IMR-90 (cell line): Measurements from ENCODE around the gene MND1. TPM values are rescaled to one million over a fixed set of nuclear protein-coding genes. Genes with fewer than 3 reads are reported as not detected.

Source experiments
- ATAC-seq: fragments of 200-7000 bp; cut with Tn5 transposase; 2 replicates; pipeline ENCODE4 v1.9.1; 2020; ENCODE audit warnings: low read depth, mild to moderate bottlenecking, moderate library complexity
- BruUV-seq: library from RNA; stranded (reverse); fragments of 400-500 nt; replicated peaks from 2 replicates; lab custom pipeline; 2021; lab: Mats Ljungman, UMichigan
- CTCF ChIA-PET: fragments of 300-600 bp; formaldehyde crosslinking; extraction: SDS; loops from one replicate; lab custom pipeline; 2021; ENCODE audit warnings: antibody characterized with exemption; lab: Yijun Ruan, JAX
- POLR2A ChIA-PET: fragments of 300-600 bp; sonication (Branson Sonifier 250); formaldehyde crosslinking; loops from one replicate; lab custom pipeline; 2022; ENCODE audit warnings: antibody characterized with exemption; ENCODE audit not compliant: unreplicated experiment; lab: Charles Lee
- DNase-seq: peaks from one replicate; pipeline ENCODE4 v3.0.0; 2013
- H2AFZ ChIP-seq: replicated peaks from 2 replicates; pipeline ENCODE3; 2013; ENCODE audit warnings: low read length, mild to moderate bottlenecking; ENCODE audit not compliant: poor library complexity
- H2AK5ac ChIP-seq: 2 replicates; pipeline ENCODE4 v1.6.1; 2013; ENCODE audit warnings: low read depth, low read length, inconsistent platforms
- H2AK9ac ChIP-seq: replicated peaks from 2 replicates; pipeline ENCODE3; 2013; ENCODE audit warnings: mild to moderate bottlenecking, low read depth, low read length, moderate library complexity; ENCODE audit not compliant: poor library complexity
- H2BK120ac ChIP-seq: 2 replicates; pipeline ENCODE4 v1.6.1; 2013; ENCODE audit warnings: low read depth, low read length, inconsistent platforms
- H2BK15ac ChIP-seq: 3 replicates; pipeline ENCODE4 v1.6.1; 2013; ENCODE audit warnings: low read depth, low read length, inconsistent platforms
- H2BK20ac ChIP-seq: 2 replicates; pipeline ENCODE4 v1.6.1; 2013; ENCODE audit warnings: low read depth, mild to moderate bottlenecking, inconsistent platforms, low read length, moderate library complexity
- H2BK5ac ChIP-seq: 2 replicates; pipeline ENCODE4 v1.6.1; 2013; ENCODE audit warnings: mild to moderate bottlenecking, low read depth, low read length, inconsistent platforms; ENCODE audit not compliant: poor library complexity, severe bottlenecking
- H3K14ac ChIP-seq: replicated peaks from 2 replicates; pipeline ENCODE4 v1.6.1; 2013; ENCODE audit warnings: low read depth, low read length, inconsistent platforms
- H3K18ac ChIP-seq: 2 replicates; pipeline ENCODE4 v1.6.1; 2013; ENCODE audit warnings: low read depth, low read length, control low read depth
- H3K23ac ChIP-seq: 2 replicates; pipeline ENCODE4 v1.6.1; 2013; ENCODE audit warnings: low read depth, low read length, inconsistent platforms
- H3K27ac ChIP-seq: 2 replicates; pipeline ENCODE4 v1.5.1; 2013; ENCODE audit warnings: mild to moderate bottlenecking, control low read depth, low read length; ENCODE audit not compliant: insufficient read depth
- H3K27me3 ChIP-seq: 2 replicates; pipeline ENCODE4 v1.6.1; 2013; ENCODE audit warnings: low read length; ENCODE audit not compliant: control insufficient read depth, insufficient read depth
- H3K36me3 ChIP-seq: 2 replicates; pipeline ENCODE4 v1.6.1; 2013; ENCODE audit warnings: low read length, mixed read lengths; ENCODE audit not compliant: control insufficient read depth, insufficient read depth
- H3K4ac ChIP-seq: 2 replicates; pipeline ENCODE4 v1.6.1; 2013; ENCODE audit warnings: low read depth, low read length, inconsistent platforms
- H3K4me1 ChIP-seq: 2 replicates; pipeline ENCODE4 v1.6.1; 2013; ENCODE audit warnings: low read length, mixed read lengths; ENCODE audit not compliant: control insufficient read depth, insufficient read depth
- H3K4me2 ChIP-seq: 2 replicates; pipeline ENCODE4 v1.6.1; 2013; ENCODE audit warnings: low read depth, mild to moderate bottlenecking, control low read depth, low read length, moderate library complexity
- H3K4me3 ChIP-seq: 2 replicates; pipeline ENCODE4 v1.5.1; 2013; ENCODE audit warnings: low read depth, mild to moderate bottlenecking, control low read depth, low read length, moderate library complexity; ENCODE audit not compliant: insufficient read depth
- H3K56ac ChIP-seq: 2 replicates; pipeline ENCODE4 v1.6.1; 2013; ENCODE audit warnings: low read length, inconsistent platforms; ENCODE audit not compliant: insufficient read depth; ENCODE audit errors: extremely low read depth
- H3K79me1 ChIP-seq, 2 experiments: 2 replicates each; pipeline ENCODE4 v1.6.1; 2013; ENCODE audit warnings: low read length in 2 of 2, inconsistent platforms in 1 of 2, low read depth in 1 of 2
- H3K9ac ChIP-seq: 2 replicates; pipeline ENCODE4 v1.6.1; 2013; ENCODE audit warnings: low read depth, low read length, control low read depth
- H3K9me1 ChIP-seq: 2 replicates; pipeline ENCODE4 v1.6.1; 2013; ENCODE audit warnings: low read length, inconsistent platforms; ENCODE audit not compliant: insufficient read depth
- H3K9me3 ChIP-seq: 2 replicates; pipeline ENCODE4 v1.6.1; 2013; ENCODE audit warnings: low read length; ENCODE audit not compliant: control insufficient read depth, insufficient read depth
- H4K20me1 ChIP-seq: 2 replicates; pipeline ENCODE4 v1.6.1; 2013; ENCODE audit warnings: low read length, inconsistent platforms; ENCODE audit not compliant: insufficient read depth
- H4K5ac ChIP-seq: 2 replicates; pipeline ENCODE4 v1.6.1; 2013; ENCODE audit warnings: mild to moderate bottlenecking, low read depth, low read length, control low read depth
- H4K8ac ChIP-seq, 2 experiments: 2 replicates each; pipeline ENCODE4 v1.6.1; 2013; ENCODE audit warnings: low read depth in 2 of 2, low read length in 2 of 2, control low read depth in 1 of 2, inconsistent platforms in 1 of 2
- H4K91ac ChIP-seq: 2 replicates; pipeline ENCODE4 v1.6.1; 2013; ENCODE audit warnings: low read depth, low read length, inconsistent platforms; ENCODE audit not compliant: insufficient read depth
- FOS ChIP-seq: fragments of 150-350 bp; IDR thresholded peaks from 2 replicates; pipeline ENCODE4 v1.6.1; 2016; ENCODE audit warnings: low read depth, low read length
- MAZ ChIP-seq: IDR thresholded peaks from 2 replicates; pipeline ENCODE4 v1.6.1; 2012; ENCODE audit warnings: low read depth, mild to moderate bottlenecking, low read length, improper control_type of control experiment, moderate library complexity, borderline replicate concordance
- NFE2L2 ChIP-seq: fragments of 150-350 bp; IDR thresholded peaks from 2 replicates; pipeline ENCODE4 v1.6.1; 2016; ENCODE audit warnings: low read depth, mild to moderate bottlenecking, low read length
- RAD21 ChIP-seq: IDR thresholded peaks from 2 replicates; pipeline ENCODE4 v1.6.1; 2012; ENCODE audit warnings: low read length, improper control_type of control experiment
- WGBS, 2 experiments: methylation state at CpG; one replicate each; pipeline versions ENCODE4 v1.1.5 to v1.1.7; 2013; ENCODE audit warnings: missing lambda C conversion rate in 2 of 2; ENCODE audit not compliant: insufficient read length in 1 of 2; ENCODE audit errors: extremely low coverage in 2 of 2; 5-methylcytosine and 5-hydroxymethylcytosine counted together
- dilution Hi-C: fragments of 300-500 bp; cut with HindIII; formaldehyde crosslinking; loops from one replicate; pipeline ENCODE4 v1.14.3; 2018; ENCODE audit warnings: low sequenced_read_pairs; ENCODE audit not compliant: unreplicated experiment
- in situ Hi-C: fragments of 300-500 bp; cut with MboI; formaldehyde crosslinking; loops from 3 replicates; pipeline ENCODE4 v1.14.3; 2019; ENCODE audit warnings: low sequenced_read_pairs, inconsistent platforms, mixed read lengths
- intact Hi-C: fragments of 100-400 bp; cut with micrococcal nuclease; formaldehyde crosslinking; loops from 2 replicates; pipeline ENCODE4 v1.10.0; 2022
- polyA plus RNA-seq, 3 experiments: library from polyadenylated mRNA; depleted of rRNA; stranded (reverse); fragments of >200 nt; gene quantifications; 2 replicates each; pipeline ENCODE4 v1.2.3, GENCODE V29; 2012; ENCODE audit warnings: low replicate concordance in 1 of 3
- total RNA-seq: library from RNA; depleted of rRNA; stranded (reverse); fragments of >200 nt; gene quantifications from 2 replicates; pipeline ENCODE4 v1.2.3, GENCODE V29; 2012
- TF ChIP-seq, protein P1 (sequence below): fragments of 150-350 bp; IDR thresholded peaks from 2 replicates; pipeline ENCODE4 v1.6.1; 2016; ENCODE audit warnings: low read depth, mild to moderate bottlenecking, low read length, moderate library complexity, borderline replicate concordance

Gene MND1
- total and polyA plus RNA-seq, 2 of the 4 experiments (the other 2 are of a cell fraction) = 0.36 to 3.5 TPM

DNA sequence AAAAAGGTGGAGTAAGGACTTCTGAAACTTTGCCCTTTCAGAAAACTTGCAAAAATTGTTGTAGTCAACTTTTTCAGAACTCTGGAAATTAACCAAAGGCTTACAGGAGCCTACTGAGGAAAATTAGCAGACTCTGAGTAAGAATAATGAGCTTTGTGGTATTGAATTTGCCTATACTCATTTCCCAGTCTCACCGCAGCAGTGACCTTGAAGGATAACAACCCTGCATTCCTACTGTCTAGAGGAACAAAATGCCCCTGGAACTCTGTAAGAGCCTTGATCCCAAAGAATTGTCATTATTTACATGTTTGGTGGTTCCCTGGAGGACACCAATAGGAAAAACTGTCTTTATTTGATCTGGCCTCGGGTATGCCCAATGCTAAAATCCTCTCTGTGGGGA lies 57.9 kb downstream of the MND1 start:
- H3K14ac ChIP-seq = no peak overlapping the region
- H2BK120ac ChIP-seq = no peak overlapping the region
- H3K79me1 ChIP-seq = no peaks in the 10 kb centered on the region
- H3K18ac ChIP-seq = no peak overlapping the region
- no peak overlapping the region for H2BK20ac ChIP-seq
- TF ChIP-seq MAZ (no peak), NFE2L2 (no peak), RAD21 (no peak), FOS (no peak)
- TF ChIP-seq, protein P1, sequence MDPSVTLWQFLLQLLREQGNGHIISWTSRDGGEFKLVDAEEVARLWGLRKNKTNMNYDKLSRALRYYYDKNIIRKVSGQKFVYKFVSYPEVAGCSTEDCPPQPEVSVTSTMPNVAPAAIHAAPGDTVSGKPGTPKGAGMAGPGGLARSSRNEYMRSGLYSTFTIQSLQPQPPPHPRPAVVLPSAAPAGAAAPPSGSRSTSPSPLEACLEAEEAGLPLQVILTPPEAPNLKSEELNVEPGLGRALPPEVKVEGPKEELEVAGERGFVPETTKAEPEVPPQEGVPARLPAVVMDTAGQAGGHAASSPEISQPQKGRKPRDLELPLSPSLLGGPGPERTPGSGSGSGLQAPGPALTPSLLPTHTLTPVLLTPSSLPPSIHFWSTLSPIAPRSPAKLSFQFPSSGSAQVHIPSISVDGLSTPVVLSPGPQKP = no peak
- H3K9ac ChIP-seq = no peak overlapping the region
- no peak overlapping the region for H2AK5ac ChIP-seq
- no peak overlapping the region for H2BK15ac ChIP-seq
- H2AFZ ChIP-seq = no peak overlapping the region
- ChIA-PET CTCF (no interaction called here), POLR2A (no interaction called here)
- H4K8ac ChIP-seq = no peak overlapping the region
- no TSS peak for BruUV-seq
- H2BK5ac ChIP-seq = no peak overlapping the region
- no peak for DNase-seq
- no peaks in the 10 kb centered on the region for H4K20me1 ChIP-seq
- H4K5ac ChIP-seq = no peak overlapping the region
- dilution Hi-C loops = no loop called here
- ATAC-seq = no peak
- no peak overlapping the region for H3K4me3 ChIP-seq
- no peak overlapping the region for H3K23ac ChIP-seq
- H3K9me1 ChIP-seq = no peaks in the 10 kb centered on the region
- H2AK9ac ChIP-seq = no peak overlapping the region
- in situ Hi-C loops = no loop called here
- intact Hi-C loops = no loop called here
- no peak overlapping the region for H3K4me2 ChIP-seq
- H3K9me3 ChIP-seq = no peaks in the 10 kb centered on the region
- no peak overlapping the region for H3K56ac ChIP-seq
- no peak overlapping the region for H3K4ac ChIP-seq
- no peaks in the 10 kb centered on the region for H3K27me3 ChIP-seq
- H3K36me3 ChIP-seq = no peaks in the 10 kb centered on the region
- no peaks in the 10 kb centered on the region for H3K4me1 ChIP-seq
- WGBS, 2 experiments = no CpG with 5 or more reads among the region's 2 CpGs
- H4K91ac ChIP-seq = no peak overlapping the region
- H3K27ac ChIP-seq = no peak overlapping the region
